ENCODE data around the gene HIVEP3. TPM values are rescaled to one million over a fixed set of nuclear protein-coding genes. Genes with fewer than 3 reads are reported as not detected.

The HIVEP3 gene
- polyA plus RNA-seq, 1 of the 3 experiments (the other 2 are of a cell fraction) = 6.4 TPM

DNA sequence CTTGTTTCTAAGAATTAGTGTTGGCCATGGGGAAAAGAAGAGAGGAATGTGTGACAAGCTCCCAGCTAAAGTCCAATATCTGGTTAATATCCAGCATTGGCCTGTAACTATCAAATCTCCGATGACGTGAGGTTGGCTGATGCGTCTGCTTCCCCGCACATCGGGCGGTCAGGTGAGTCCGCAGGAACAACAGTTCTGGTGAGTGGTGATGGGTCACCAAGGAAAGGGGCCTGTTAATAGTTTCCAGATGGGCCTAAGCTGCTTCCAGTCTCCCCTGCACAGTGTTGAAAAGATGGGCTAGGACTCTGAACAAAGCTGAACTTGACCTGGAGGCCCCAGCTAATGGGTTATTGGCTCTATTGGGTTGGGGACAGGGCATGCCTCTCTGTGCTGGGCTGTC lies 241.1 kb downstream of the HIVEP3 start:
- Histone ChIP-seq H3F3A (replicated peaks; ENCODE audit: insufficient read depth) (no peaks in the 10 kb centered on the region), H3K27me3 (ENCODE audit: insufficient read depth) (no peaks in the 10 kb centered on the region), H3K4me3 (ENCODE audit: low read depth in 2 of 2, low read length in 1 of 2) (no peak overlapping the region), H4K20me1 (ENCODE audit: insufficient read depth) (no peaks in the 10 kb centered on the region), H3K9ac (no peak overlapping the region), H3K4me2 (no peak overlapping the region), H3K9me3 (no peaks in the 10 kb centered on the region), H3K27ac (ENCODE audit: low read depth in 2 of 2, low read length in 1 of 2) (no peak overlapping the region), H3K9me2 (no peaks in the 10 kb centered on the region), H3K36me3 (replicated peaks in 1 of 2; ENCODE audit: control insufficient read depth in 1 of 2, insufficient read depth in 2 of 2, low read length in 1 of 2) (no peaks in the 10 kb centered on the region), H2AFZ (ENCODE audit: low read depth) (no peak overlapping the region), H3K79me2 (ENCODE audit: insufficient read depth) (no peaks in the 10 kb centered on the region), H3K4me1 (ENCODE audit: control insufficient read depth in 1 of 2, insufficient read depth in 2 of 2, low read depth in 1 of 2, low read length in 1 of 2) (peaks cover 4 to 18% of the 10 kb centered on the region in 2 experiments; a peak in 1 of 4 replicates)
- DNase-seq = no peak
- TF ChIP-seq RFX5 (IDR thresholded peaks at IDR 0.05; ENCODE audit: low read length) (no peak), TEAD4 (IDR thresholded peaks at IDR 0.05; ENCODE audit: borderline replicate concordance, insufficient read depth) (no peak), NFIC (IDR thresholded peaks at IDR 0.05; ENCODE audit: borderline replicate concordance) (no peak), FOXJ3 (CRISPR knock-in tag; IDR thresholded peaks at IDR 0.05) (no peak), IRF3 (IDR thresholded peaks at IDR 0.05; ENCODE audit: low read depth, low read length) (no peak), RCOR1 (IDR thresholded peaks at IDR 0.05; ENCODE audit: low read length) (no peak), NRF1 (IDR thresholded peaks at IDR 0.05; ENCODE audit: low read depth, low read length) (no peak), ELF1 (IDR thresholded peaks at IDR 0.05) (no peak), PBX3 (IDR thresholded peaks at IDR 0.05) (no peak), RAD21 (IDR thresholded peaks at IDR 0.05; ENCODE audit: low read length) (no peak), GATA2 (CRISPR knock-in tag; IDR thresholded peaks at IDR 0.05) (no peak), USF2 (IDR thresholded peaks at IDR 0.05; ENCODE audit: borderline replicate concordance, low read depth, low read length) (no peak), SIN3A (IDR thresholded peaks at IDR 0.05; ENCODE audit: borderline replicate concordance, low read depth, low read length) (no peak), FOXM1 (IDR thresholded peaks at IDR 0.05; ENCODE audit: low read depth) (no peak), EP300 (IDR thresholded peaks at IDR 0.05; ENCODE audit: borderline replicate concordance in 1 of 2, low read depth in 1 of 2, low read length in 1 of 2) (no peak), JUND (IDR thresholded peaks at IDR 0.05) (no peak), MXI1 (IDR thresholded peaks at IDR 0.05; ENCODE audit: low read depth, low read length) (no peak)
- TF ChIP-seq, protein P1, sequence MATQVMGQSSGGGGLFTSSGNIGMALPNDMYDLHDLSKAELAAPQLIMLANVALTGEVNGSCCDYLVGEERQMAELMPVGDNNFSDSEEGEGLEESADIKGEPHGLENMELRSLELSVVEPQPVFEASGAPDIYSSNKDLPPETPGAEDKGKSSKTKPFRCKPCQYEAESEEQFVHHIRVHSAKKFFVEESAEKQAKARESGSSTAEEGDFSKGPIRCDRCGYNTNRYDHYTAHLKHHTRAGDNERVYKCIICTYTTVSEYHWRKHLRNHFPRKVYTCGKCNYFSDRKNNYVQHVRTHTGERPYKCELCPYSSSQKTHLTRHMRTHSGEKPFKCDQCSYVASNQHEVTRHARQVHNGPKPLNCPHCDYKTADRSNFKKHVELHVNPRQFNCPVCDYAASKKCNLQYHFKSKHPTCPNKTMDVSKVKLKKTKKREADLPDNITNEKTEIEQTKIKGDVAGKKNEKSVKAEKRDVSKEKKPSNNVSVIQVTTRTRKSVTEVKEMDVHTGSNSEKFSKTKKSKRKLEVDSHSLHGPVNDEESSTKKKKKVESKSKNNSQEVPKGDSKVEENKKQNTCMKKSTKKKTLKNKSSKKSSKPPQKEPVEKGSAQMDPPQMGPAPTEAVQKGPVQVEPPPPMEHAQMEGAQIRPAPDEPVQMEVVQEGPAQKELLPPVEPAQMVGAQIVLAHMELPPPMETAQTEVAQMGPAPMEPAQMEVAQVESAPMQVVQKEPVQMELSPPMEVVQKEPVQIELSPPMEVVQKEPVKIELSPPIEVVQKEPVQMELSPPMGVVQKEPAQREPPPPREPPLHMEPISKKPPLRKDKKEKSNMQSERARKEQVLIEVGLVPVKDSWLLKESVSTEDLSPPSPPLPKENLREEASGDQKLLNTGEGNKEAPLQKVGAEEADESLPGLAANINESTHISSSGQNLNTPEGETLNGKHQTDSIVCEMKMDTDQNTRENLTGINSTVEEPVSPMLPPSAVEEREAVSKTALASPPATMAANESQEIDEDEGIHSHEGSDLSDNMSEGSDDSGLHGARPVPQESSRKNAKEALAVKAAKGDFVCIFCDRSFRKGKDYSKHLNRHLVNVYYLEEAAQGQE (IDR thresholded peaks at IDR 0.05; ENCODE audit: low read depth, low read length) = no peak
- TF ChIP-seq, protein P2, sequence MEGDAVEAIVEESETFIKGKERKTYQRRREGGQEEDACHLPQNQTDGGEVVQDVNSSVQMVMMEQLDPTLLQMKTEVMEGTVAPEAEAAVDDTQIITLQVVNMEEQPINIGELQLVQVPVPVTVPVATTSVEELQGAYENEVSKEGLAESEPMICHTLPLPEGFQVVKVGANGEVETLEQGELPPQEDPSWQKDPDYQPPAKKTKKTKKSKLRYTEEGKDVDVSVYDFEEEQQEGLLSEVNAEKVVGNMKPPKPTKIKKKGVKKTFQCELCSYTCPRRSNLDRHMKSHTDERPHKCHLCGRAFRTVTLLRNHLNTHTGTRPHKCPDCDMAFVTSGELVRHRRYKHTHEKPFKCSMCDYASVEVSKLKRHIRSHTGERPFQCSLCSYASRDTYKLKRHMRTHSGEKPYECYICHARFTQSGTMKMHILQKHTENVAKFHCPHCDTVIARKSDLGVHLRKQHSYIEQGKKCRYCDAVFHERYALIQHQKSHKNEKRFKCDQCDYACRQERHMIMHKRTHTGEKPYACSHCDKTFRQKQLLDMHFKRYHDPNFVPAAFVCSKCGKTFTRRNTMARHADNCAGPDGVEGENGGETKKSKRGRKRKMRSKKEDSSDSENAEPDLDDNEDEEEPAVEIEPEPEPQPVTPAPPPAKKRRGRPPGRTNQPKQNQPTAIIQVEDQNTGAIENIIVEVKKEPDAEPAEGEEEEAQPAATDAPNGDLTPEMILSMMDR (IDR thresholded peaks at IDR 0.05) = no peak
- ChIA-PET POLR2A (no interaction called here), CTCF (interaction anchor here (1.4 kb wide), 1 partner anchor 14 kb away, joined by 4 read pairs; no protein-coding TSS in a partner anchor)
- WGBS (ENCODE audit: low lambda C conversion rate) = 93% methylated on average over 7 of the region's 7 CpGs
